Endodermal cell (in vitro differentiated cells): ENCODE data around the gene NUP107. TPM values are rescaled to one million over a fixed set of nuclear protein-coding genes. Genes with fewer than 3 reads are reported as not detected.
A peak's percentile ranks its signal among the peaks of the same experiment; 100 is the strongest.

Source experiments
- DNase-seq: peaks from one replicate; pipeline ENCODE4 v3.0.0-alpha.2; 2017
- H3K27ac ChIP-seq: 2 replicates; pipeline ENCODE4 v1.5.1; 2013; ENCODE audit warnings: mild to moderate bottlenecking, low read depth, low read length, moderate library complexity
- H3K27me3 ChIP-seq: 2 replicates; pipeline ENCODE4 v1.6.1; 2013; ENCODE audit warnings: mild to moderate bottlenecking, low read length, moderate library complexity; ENCODE audit not compliant: insufficient read depth, control insufficient read depth, poor library complexity, severe bottlenecking
- H3K36me3 ChIP-seq: 2 replicates; pipeline ENCODE4 v1.7.0; 2013; ENCODE audit warnings: mild to moderate bottlenecking, low read length, moderate library complexity; ENCODE audit not compliant: control insufficient read depth, insufficient read depth
- H3K4me1 ChIP-seq: one replicate; pipeline ENCODE4 v1.7.0; 2013; ENCODE audit warnings: low read length; ENCODE audit not compliant: control insufficient read depth, insufficient read depth
- H3K4me3 ChIP-seq: 2 replicates; pipeline ENCODE4 v1.5.1; 2013; ENCODE audit warnings: mild to moderate bottlenecking, low read length, moderate library complexity
- H3K9ac ChIP-seq: 2 replicates; pipeline ENCODE4 v1.6.1; 2013; ENCODE audit warnings: mild to moderate bottlenecking, low read length, moderate library complexity; ENCODE audit not compliant: poor library complexity, severe bottlenecking; ENCODE audit errors: extremely low read depth
- H3K9me3 ChIP-seq: 2 replicates; pipeline ENCODE4 v1.6.1; 2013; ENCODE audit warnings: mild to moderate bottlenecking, low read length, moderate library complexity; ENCODE audit not compliant: control insufficient read depth
- H3K27ac Mint-ChIP-seq: 2 replicates; pipeline ENCODE4 v1.8.0; 2020; ENCODE audit warnings: mixed read lengths
- H3K27me3 Mint-ChIP-seq: 2 replicates; pipeline ENCODE4 v1.8.0; 2021; ENCODE audit warnings: mild to moderate bottlenecking, mixed read lengths; ENCODE audit not compliant: insufficient read depth
- H3K36me3 Mint-ChIP-seq: 2 replicates; pipeline ENCODE4 v1.8.0; 2020; ENCODE audit warnings: low read depth, mixed read lengths
- H3K4me1 Mint-ChIP-seq: 2 replicates; pipeline ENCODE4 v1.8.0; 2020; ENCODE audit warnings: mixed read lengths
- H3K4me3 Mint-ChIP-seq: 2 replicates; pipeline ENCODE4 v1.8.0; 2020; ENCODE audit warnings: mild to moderate bottlenecking, moderate library complexity, mixed read lengths
- H3K9me3 Mint-ChIP-seq: 2 replicates; pipeline ENCODE4 v1.8.0; 2020; ENCODE audit warnings: mild to moderate bottlenecking, mixed read lengths
- CTCF ChIP-seq: fragments of 200-600 bp; sonication (generic); conservative IDR thresholded peaks from 2 replicates; pipeline ENCODE4 v1.5.0; 2021; ENCODE audit warnings: antibody characterized with exemption, mild to moderate bottlenecking
- WGBS, 2 experiments: methylation state at CpG; one replicate each; pipeline versions ENCODE4 v1.1.5 to v1.1.7; 2013; ENCODE audit warnings: missing lambda C conversion rate in 2 of 2, mixed read lengths in 1 of 2; ENCODE audit not compliant: insufficient coverage in 1 of 2, insufficient read length in 1 of 2; 5-methylcytosine and 5-hydroxymethylcytosine counted together
- total RNA-seq, 2 donors: library from RNA; stranded (reverse); fragmentation: NEBNext Ultra II Directional in 1 of 2; extraction: Animal tissue kit (Norgen Biotek cat#: 25700) in 1 of 2; gene quantifications; 2 replicates in 1 of 2; 3 replicates in 1 of 2; pipeline ENCODE4 v1.2.1, GENCODE V29; 2021

Gene NUP107
- total RNA-seq, 2 donors from 2014 or later = 116 to 130 TPM

DNA sequence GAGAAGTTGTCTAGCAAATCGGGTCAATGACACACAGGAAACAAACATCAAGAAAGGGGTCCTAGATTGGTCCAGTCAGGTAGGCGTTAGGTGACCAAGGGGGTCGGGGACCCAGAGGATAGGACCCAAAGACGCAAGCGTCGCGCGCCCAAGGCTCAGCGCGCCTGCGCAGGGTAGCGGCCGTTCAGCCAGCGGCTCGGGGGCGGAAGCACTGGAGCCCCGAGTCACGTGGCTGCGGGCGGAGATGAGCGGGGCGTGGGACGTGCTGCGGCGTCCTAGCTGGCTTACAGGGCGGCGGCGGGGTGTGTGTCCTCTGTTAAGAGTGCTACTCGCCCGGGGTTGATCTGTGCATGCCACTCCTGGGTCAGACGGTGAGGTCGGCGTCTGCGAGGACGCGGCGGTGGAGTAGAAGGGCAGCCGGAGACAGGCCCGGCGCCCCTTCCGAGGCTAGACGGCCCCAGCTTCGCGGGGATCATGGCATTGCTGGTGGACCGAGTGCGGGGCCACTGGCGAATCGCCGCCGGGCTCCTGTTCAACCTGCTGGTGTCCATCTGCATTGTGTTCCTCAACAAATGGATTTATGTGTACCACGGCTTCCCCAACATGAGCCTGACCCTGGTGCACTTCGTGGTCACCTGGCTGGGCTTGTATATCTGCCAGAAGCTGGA lies 59.3 kb downstream of the NUP107 start, which contains the start of gene SLC35E3:
SLC35E3 (plus strand) TSS at position 273 of the 668 bp plus-strand sequence; CDS start at position 475, 202 bp downstream.
- H3K4me1 ChIP-seq = no peaks in the 10 kb centered on the region
- peaks cover 25% of the 10 kb centered on the region for H3K36me3 ChIP-seq
- DNase-seq = peak; percentile 99
- 6 to 7% methylated on average over 34 to 52 of the region's 52 CpGs for WGBS, 2 experiments
- peak within 1 kb of the TSS; percentile 24 for H3K27ac ChIP-seq
- H3K4me1 Mint-ChIP-seq = peaks cover 8% of the 10 kb centered on the region
- H3K36me3 Mint-ChIP-seq = peaks cover 10% of the 10 kb centered on the region
- H3K4me3 Mint-ChIP-seq = peak within 1 kb of the TSS; percentile 93
- H3K27me3 ChIP-seq = no peaks in the 10 kb centered on the region
- H3K27me3 Mint-ChIP-seq = no peaks in the 10 kb centered on the region
- peak within 1 kb of the TSS; percentile 61 for H3K9ac ChIP-seq
- H3K27ac Mint-ChIP-seq = peak within 1 kb of the TSS; percentile 98
- H3K4me3 ChIP-seq = peak within 1 kb of the TSS; percentile 93
- H3K9me3 ChIP-seq = no peaks in the 10 kb centered on the region
- H3K9me3 Mint-ChIP-seq = no peaks in the 10 kb centered on the region
- no peak for TF ChIP-seq CTCF

- 14 to 16% methylated on average over 10 to 15 of the region's 15 CpGs for WGBS, 2 experiments
- DNase-seq = peak; percentile 85
- H3K9me3 Mint-ChIP-seq = no peaks in the 10 kb centered on the region
- Histone ChIP-seq H3K27ac (peak overlapping the region; percentile 6), H3K9me3 (no peaks in the 10 kb centered on the region), H3K36me3 (peaks cover 22% of the 10 kb centered on the region), H3K4me1 (no peaks in the 10 kb centered on the region), H3K4me3 (peak overlapping the region; percentile 93), H3K9ac (peak overlapping the region; percentile 61), H3K27me3 (no peaks in the 10 kb centered on the region)
- peak overlapping the region; percentile 93 for H3K4me3 Mint-ChIP-seq
- peaks cover 8% of the 10 kb centered on the region for H3K4me1 Mint-ChIP-seq
- no peaks in the 10 kb centered on the region for H3K27me3 Mint-ChIP-seq
- peak overlapping the region; percentile 98 for H3K27ac Mint-ChIP-seq
- no peak for TF ChIP-seq CTCF
- peaks cover 10% of the 10 kb centered on the region for H3K36me3 Mint-ChIP-seq
Measured at GRCh38 chr12:68746572-68747180, 59.9 kb downstream of the NUP107 start.

DNA sequence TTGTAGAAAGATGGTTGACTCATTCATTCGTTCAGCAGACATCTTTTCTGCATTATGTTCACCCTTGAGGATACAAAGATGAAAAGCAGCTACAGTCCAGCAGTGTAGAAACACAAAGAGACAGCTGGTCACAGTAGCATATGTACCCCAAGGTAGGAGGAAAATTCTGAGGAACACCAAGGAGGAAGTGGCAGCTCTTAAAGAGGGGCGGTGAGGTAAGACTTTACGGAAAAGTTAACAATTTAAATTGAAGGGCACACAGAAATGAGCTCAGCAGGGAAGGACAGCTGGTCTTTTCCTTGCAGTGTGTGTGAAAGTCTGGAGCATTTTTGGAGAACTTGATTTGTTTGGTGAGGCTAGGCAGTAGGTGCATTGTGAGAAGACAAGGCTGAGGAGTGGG lies 62.7 kb downstream of the NUP107 start:
- peaks cover 21% of the 10 kb centered on the region for H3K36me3 Mint-ChIP-seq
- H3K4me1 Mint-ChIP-seq = peaks cover 8% of the 10 kb centered on the region
- peaks cover 40% of the 10 kb centered on the region for H3K36me3 ChIP-seq
- no peaks in the 10 kb centered on the region for H3K27me3 ChIP-seq
- H3K4me1 ChIP-seq = no peaks in the 10 kb centered on the region
- H3K27ac ChIP-seq = no peak overlapping the region
- no peak overlapping the region for H3K4me3 Mint-ChIP-seq
- TF ChIP-seq CTCF = no peak
- DNase-seq = no peak
- no peak overlapping the region for H3K9ac ChIP-seq
- H3K9me3 Mint-ChIP-seq = no peaks in the 10 kb centered on the region
- no peaks in the 10 kb centered on the region for H3K27me3 Mint-ChIP-seq
- peak overlapping the region; percentile 5 for H3K27ac Mint-ChIP-seq
- 94 to 100% methylated on average over 2 to 3 of the region's 3 CpGs for WGBS, 2 experiments
- no peaks in the 10 kb centered on the region for H3K9me3 ChIP-seq
- no peak overlapping the region for H3K4me3 ChIP-seq
